ENCODE data around the gene PROM1.

The PROM1 gene

GRCh38 chr4:16078195-16078760 lies 5.5 kb downstream of the PROM1 start (continued):
- no peak for TF ChIP-seq SCRT2 (tag by site-specific recombination; IDR thresholded peaks at IDR 0.05)

GRCh38 chr4:16077786-16078185 lies 6.0 kb downstream of the PROM1 start:
- H3K27ac ChIP-seq (ENCODE audit: extremely low read depth, low read depth, low read length), result no peak overlapping the region
- POLR2A ChIA-PET, result no interaction called here

More at GRCh38 chr4:16077786-16078185, 6.0 kb downstream of the PROM1 start:
- Histone ChIP-seq H3K9me3 (ENCODE audit: control insufficient read depth, insufficient read depth, low read depth, low read length) (no peaks in the 10 kb centered on the region), H3K4me3 (ENCODE audit: low read depth, low read length) (no peak overlapping the region), H3K4me1 (ENCODE audit: control insufficient read depth, insufficient read depth, low read length) (no peaks in the 10 kb centered on the region), H3K36me3 (ENCODE audit: control insufficient read depth in 2 of 2, insufficient read depth in 1 of 2, low read length in 2 of 2) (no peaks in the 10 kb centered on the region)
- CTCF ChIA-PET, result interaction anchor here (0.7 to 1.1 kb wide), 2 partner anchors 128 to 321 kb away, joined by 4 read pairs; no protein-coding TSS in a partner anchor
- no peak for TF ChIP-seq KLF17 (tag by site-specific recombination; IDR thresholded peaks at IDR 0.05)
- no peak for TF ChIP-seq ZBTB8A (tag by site-specific recombination; IDR thresholded peaks at IDR 0.05)
- no peak for TF ChIP-seq ZNF510 (tag by site-specific recombination; IDR thresholded peaks at IDR 0.05; ENCODE audit: insufficient replicate concordance)
- no peak for TF ChIP-seq ZNF266 (tag by site-specific recombination; IDR thresholded peaks at IDR 0.05; ENCODE audit: low read depth)
- no peak for TF ChIP-seq ZNF48 (tag by site-specific recombination; IDR thresholded peaks at IDR 0.05)
- no peak for TF ChIP-seq ZNF140 (tag by site-specific recombination; IDR thresholded peaks at IDR 0.05)
- TF ChIP-seq ZNF791 (tag by site-specific recombination; IDR thresholded peaks at IDR 0.05), result no peak
- TF ChIP-seq HOXA7 (CRISPR knock-in tag; IDR thresholded peaks at IDR 0.05; ENCODE audit: borderline replicate concordance), result no peak
- TF ChIP-seq ZNF157 (tag by site-specific recombination; IDR thresholded peaks at IDR 0.05), result no peak
- TF ChIP-seq ZNF449 (tag by site-specific recombination; IDR thresholded peaks at IDR 0.05), result no peak
- no peak for TF ChIP-seq YY1 (tag by site-specific recombination; IDR thresholded peaks at IDR 0.05)
- no peak for TF ChIP-seq ZNF701 (tag by site-specific recombination; IDR thresholded peaks at IDR 0.05)
- TF ChIP-seq REST (tag by site-specific recombination; IDR thresholded peaks at IDR 0.05), result no peak
- no peak for TF ChIP-seq SP7 (tag by site-specific recombination; IDR thresholded peaks at IDR 0.05)
- no peak for TF ChIP-seq GLI2 (tag by site-specific recombination; IDR thresholded peaks at IDR 0.05; ENCODE audit: borderline replicate concordance, low read depth)
- no peak for TF ChIP-seq ZNF354C (tag by site-specific recombination; IDR thresholded peaks at IDR 0.05; ENCODE audit: borderline replicate concordance, low read depth)
- TF ChIP-seq ZNF639 (tag by site-specific recombination; IDR thresholded peaks at IDR 0.05), result no peak
- TF ChIP-seq ZXDB (tag by site-specific recombination; IDR thresholded peaks at IDR 0.05), result no peak
- TF ChIP-seq ZNF274 (IDR thresholded peaks at IDR 0.05; ENCODE audit: low read length), result no peak
- no peak for TF ChIP-seq ZNF274 (tag by site-specific recombination; IDR thresholded peaks at IDR 0.05; ENCODE audit: borderline replicate concordance)
